Activated naive CD4-positive, alpha-beta T cell treated with anti-CD3 and anti-CD28 coated beads, Interleukin-2, amount 10 ng/mL, durations not matched to agents 7 days and 5 days (primary cell): ENCODE data around the gene LGALSL.

Experiments used
- CTCF ChIA-PET: fragments of 350-600 bp; sonication (Branson Sonifier 250); formaldehyde crosslinking; loops from one replicate; lab custom pipeline; 2021; ENCODE audit warnings: antibody characterized with exemption; lab: Charles Lee
- DNase-seq: peaks from one replicate; pipeline ENCODE4 v3.0.0-alpha.2; 2020
- H3K27ac Mint-ChIP-seq: one replicate; pipeline ENCODE4 v1.8.0; 2021; ENCODE audit warnings: mild to moderate bottlenecking, moderate library complexity, mixed read lengths
- H3K27me3 Mint-ChIP-seq: one replicate; pipeline ENCODE4 v1.8.0; 2021; ENCODE audit warnings: mild to moderate bottlenecking, mixed read lengths
- H3K36me3 Mint-ChIP-seq: one replicate; pipeline ENCODE4 v1.8.0; 2021; ENCODE audit warnings: mixed read lengths
- H3K4me1 Mint-ChIP-seq: one replicate; pipeline ENCODE4 v1.8.0; 2021; ENCODE audit warnings: mixed read lengths
- H3K4me3 Mint-ChIP-seq: one replicate; pipeline ENCODE4 v1.8.0; 2021; ENCODE audit warnings: mild to moderate bottlenecking, moderate library complexity, mixed read lengths
- H3K9me3 Mint-ChIP-seq: one replicate; pipeline ENCODE4 v1.8.0; 2021; ENCODE audit warnings: mixed read lengths

LGALSL gene

GRCh38 chr2:64455545-64455944, 1.6 kb downstream of the LGALSL start:
- CTCF ChIA-PET: interaction anchor here (1.2 to 2.2 kb wide), 2 partner anchors 33 to 131 kb away, joined by 4 to 10 read pairs; no protein-coding TSS in a partner anchor
- peaks cover 55% of the 10 kb centered on the region for H3K27me3 Mint-ChIP-seq
- no peaks in the 10 kb centered on the region for H3K9me3 Mint-ChIP-seq
- no peaks in the 10 kb centered on the region for H3K36me3 Mint-ChIP-seq
- peaks cover 12% of the 10 kb centered on the region for H3K4me1 Mint-ChIP-seq
- DNase-seq: no peak
- peak overlapping the region; percentile 72 for H3K4me3 Mint-ChIP-seq
- no peak overlapping the region for H3K27ac Mint-ChIP-seq

DNA sequence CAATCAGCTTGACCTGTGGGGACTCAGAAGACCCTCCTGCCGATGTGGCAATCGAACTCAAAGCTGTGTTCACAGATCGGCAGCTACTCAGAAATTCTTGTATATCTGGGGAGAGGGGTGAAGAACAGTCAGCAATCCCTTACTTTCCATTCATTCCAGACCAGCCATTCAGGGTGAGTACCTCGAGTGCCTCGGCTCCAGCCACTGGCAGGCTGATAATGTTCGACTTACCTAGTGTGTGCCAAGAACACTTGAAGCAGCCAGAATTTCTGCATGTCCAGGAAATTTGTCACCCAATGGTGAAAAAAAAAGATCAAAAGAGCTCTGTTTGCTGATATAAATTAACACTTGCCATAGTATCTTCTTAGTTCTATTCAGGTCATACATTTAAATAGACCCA, 2.3 kb downstream of the LGALSL start:
- no peak for DNase-seq
- Mint-ChIP-seq H3K9me3 (no peaks in the 10 kb centered on the region), H3K27ac (no peak overlapping the region), H3K4me3 (no peak overlapping the region), H3K4me1 (peaks cover 12% of the 10 kb centered on the region), H3K36me3 (no peaks in the 10 kb centered on the region), H3K27me3 (peaks cover 53% of the 10 kb centered on the region)
- CTCF ChIA-PET: interaction anchor here (0.6 to 2.2 kb wide), 5 partner anchors 10 to 130 kb away, joined by 3 to 10 read pairs (median 4); no protein-coding TSS in a partner anchor

GRCh38 chr2:64457524-64457923, 3.6 kb downstream of the LGALSL start:
- Mint-ChIP-seq H3K36me3 (no peaks in the 10 kb centered on the region), H3K9me3 (no peaks in the 10 kb centered on the region), H3K27me3 (peaks cover 43% of the 10 kb centered on the region), H3K27ac (no peak overlapping the region), H3K4me3 (no peak overlapping the region), H3K4me1 (peaks cover 12% of the 10 kb centered on the region)
- CTCF ChIA-PET: interaction anchor here (0.8 to 4.1 kb wide), 5 partner anchors 9 to 126 kb away, joined by 3 to 28 read pairs (median 7); no protein-coding TSS in a partner anchor
- DNase-seq: no peak

GRCh38 chr2:64459575-64459974, 5.6 kb downstream of the LGALSL start:
- CTCF ChIA-PET: interaction anchor here (1.0 to 4.1 kb wide), 2 partner anchors 29 to 410 kb away, joined by 3 to 28 read pairs; no protein-coding TSS in a partner anchor
- Mint-ChIP-seq H3K27ac (no peak overlapping the region), H3K4me1 (peaks cover 9% of the 10 kb centered on the region), H3K9me3 (no peaks in the 10 kb centered on the region), H3K4me3 (no peak overlapping the region), H3K27me3 (peaks cover 32% of the 10 kb centered on the region), H3K36me3 (no peaks in the 10 kb centered on the region)
- no peak for DNase-seq

GRCh38 chr2:64460330-64460729, 6.4 kb downstream of the LGALSL start:
- Mint-ChIP-seq H3K4me3 (no peak overlapping the region), H3K27ac (no peak overlapping the region), H3K27me3 (peaks cover 25% of the 10 kb centered on the region), H3K9me3 (no peaks in the 10 kb centered on the region), H3K36me3 (no peaks in the 10 kb centered on the region), H3K4me1 (peaks cover 4% of the 10 kb centered on the region)
- CTCF ChIA-PET: interaction anchor here (4.1 kb wide), 1 partner anchor 28 kb away, joined by 28 read pairs; no protein-coding TSS in a partner anchor
- no peak for DNase-seq

DNA sequence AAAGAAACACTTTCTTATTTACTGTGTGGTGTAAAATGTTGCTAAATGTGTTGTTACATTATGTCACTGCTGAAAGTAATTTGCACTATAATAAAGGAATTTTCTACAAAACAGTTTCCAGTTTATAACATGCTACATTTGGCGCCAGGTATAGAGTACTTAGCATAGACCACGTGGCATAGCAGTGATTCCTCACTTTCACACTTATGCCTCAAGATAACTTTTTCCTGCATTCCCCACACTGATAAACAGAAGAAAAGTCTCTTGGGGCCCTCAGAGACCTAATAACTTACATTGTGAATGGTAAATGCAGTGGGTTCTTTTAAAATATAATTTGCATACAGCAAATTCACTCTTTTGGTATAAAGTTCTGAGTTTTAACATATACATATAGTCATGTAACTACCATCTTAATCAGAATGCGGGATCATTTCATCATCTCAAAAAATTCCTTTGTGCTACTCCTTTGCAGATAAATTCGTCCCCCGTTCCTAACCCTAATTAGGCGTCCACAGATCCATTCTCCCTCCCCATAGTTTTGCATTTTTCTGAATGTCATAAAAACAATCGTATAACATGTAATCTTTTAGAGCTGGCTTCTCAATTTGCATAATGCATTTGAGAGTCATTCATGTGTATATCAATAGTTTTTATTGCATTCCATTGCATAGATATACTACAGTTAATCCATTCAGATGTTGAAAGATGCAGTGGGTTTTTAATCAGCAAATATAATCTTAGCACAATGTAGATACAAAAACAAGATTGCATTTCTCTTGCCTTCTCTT, 7.5 kb downstream of the LGALSL start:
- no peaks in the 10 kb centered on the region for H3K36me3 Mint-ChIP-seq
- no peaks in the 10 kb centered on the region for H3K9me3 Mint-ChIP-seq
- no peak overlapping the region for H3K4me3 Mint-ChIP-seq
- CTCF ChIA-PET: interaction anchor here (0.7 to 4.1 kb wide), 2 partner anchors 27 to 415 kb away, joined by 3 to 28 read pairs; no protein-coding TSS in a partner anchor
- H3K27ac Mint-ChIP-seq: no peak overlapping the region
- peaks cover 16% of the 10 kb centered on the region for H3K27me3 Mint-ChIP-seq
- DNase-seq: no peak
- no peaks in the 10 kb centered on the region for H3K4me1 Mint-ChIP-seq

- H3K27me3 Mint-ChIP-seq: peaks cover 12% of the 10 kb centered on the region
- H3K4me1 Mint-ChIP-seq: no peaks in the 10 kb centered on the region
- no peak overlapping the region for H3K4me3 Mint-ChIP-seq
- DNase-seq: no peak
- no peaks in the 10 kb centered on the region for H3K9me3 Mint-ChIP-seq
- no peak overlapping the region for H3K27ac Mint-ChIP-seq
- CTCF ChIA-PET: interaction anchor here (0.7 to 0.8 kb wide), 2 partner anchors 26 to 414 kb away, joined by 3 to 4 read pairs; no protein-coding TSS in a partner anchor
- no peaks in the 10 kb centered on the region for H3K36me3 Mint-ChIP-seq
Measured at GRCh38 chr2:64462171-64462570, 8.2 kb downstream of the LGALSL start.

DNA sequence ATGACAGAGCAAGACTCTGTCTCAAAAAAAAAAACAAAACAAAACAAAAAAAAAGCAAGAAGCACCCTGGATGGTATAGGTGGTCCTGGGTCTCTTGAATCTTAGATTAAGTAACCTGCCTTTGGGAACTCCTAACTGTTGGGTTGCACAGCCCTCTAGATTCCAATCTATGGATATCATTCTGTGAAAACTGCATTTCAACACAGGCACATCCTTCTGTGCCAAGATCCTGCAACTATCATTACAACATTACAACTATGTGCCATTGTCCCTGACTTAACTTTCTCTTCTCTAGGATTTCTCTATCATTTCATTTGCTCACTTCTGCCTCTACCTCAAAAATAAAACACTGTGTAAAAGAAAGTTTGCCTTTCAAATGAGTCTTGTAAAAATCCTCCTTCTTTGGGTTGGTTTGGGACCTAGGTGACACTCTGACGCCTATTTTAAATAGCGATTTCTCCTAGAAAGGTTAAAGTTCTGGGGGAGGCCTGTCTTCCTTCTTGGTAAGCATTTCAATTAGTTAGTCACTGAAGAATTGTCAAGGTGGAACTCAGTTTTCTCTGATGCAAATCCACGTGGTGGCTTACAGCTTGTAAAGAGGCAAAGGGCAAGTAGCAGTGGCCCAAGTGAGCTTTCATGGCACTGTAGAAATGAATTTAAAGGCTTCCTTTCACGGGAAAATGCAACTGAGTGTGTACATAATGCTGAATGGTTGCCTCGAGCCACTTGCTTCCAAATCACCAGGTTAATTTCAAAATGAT, 9.2 kb downstream of the LGALSL start:
- peaks cover 13% of the 10 kb centered on the region for H3K27me3 Mint-ChIP-seq
- no peak overlapping the region for H3K27ac Mint-ChIP-seq
- CTCF ChIA-PET: interaction anchor here (0.7 to 1.6 kb wide), 3 partner anchors 23 to 132 kb away, joined by 3 to 4 read pairs (median 4); no protein-coding TSS in a partner anchor
- no peaks in the 10 kb centered on the region for H3K36me3 Mint-ChIP-seq
- H3K4me3 Mint-ChIP-seq: no peak overlapping the region
- H3K4me1 Mint-ChIP-seq: no peaks in the 10 kb centered on the region
- DNase-seq: no peak
- H3K9me3 Mint-ChIP-seq: no peaks in the 10 kb centered on the region

DNA sequence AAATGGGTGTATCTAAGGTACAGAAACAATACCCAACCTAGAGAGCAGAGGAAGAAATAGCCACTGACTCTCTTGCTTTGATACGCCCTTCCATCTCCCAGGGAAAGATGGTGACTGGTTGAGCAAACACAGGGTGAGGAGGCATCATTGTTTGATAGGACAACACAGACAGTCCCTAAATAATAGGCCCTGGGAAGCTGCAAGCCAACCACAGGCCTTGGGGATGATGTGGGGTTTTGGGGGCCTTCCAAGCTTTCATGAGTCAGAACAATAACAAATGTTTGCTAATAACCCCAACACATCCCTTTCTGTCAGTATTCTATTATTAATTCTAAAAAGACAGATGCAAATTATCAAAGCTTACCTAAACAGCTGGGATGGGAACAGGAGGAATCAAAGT, 9.8 kb downstream of the LGALSL start:
- Mint-ChIP-seq H3K36me3 (no peaks in the 10 kb centered on the region), H3K4me3 (no peak overlapping the region), H3K27ac (no peak overlapping the region), H3K9me3 (no peaks in the 10 kb centered on the region), H3K4me1 (no peaks in the 10 kb centered on the region), H3K27me3 (peaks cover 10% of the 10 kb centered on the region)
- CTCF ChIA-PET: interaction anchor here (0.7 to 1.6 kb wide), 2 partner anchors 23 to 133 kb away, joined by 3 to 4 read pairs; no protein-coding TSS in a partner anchor
- no peak for DNase-seq

DNA sequence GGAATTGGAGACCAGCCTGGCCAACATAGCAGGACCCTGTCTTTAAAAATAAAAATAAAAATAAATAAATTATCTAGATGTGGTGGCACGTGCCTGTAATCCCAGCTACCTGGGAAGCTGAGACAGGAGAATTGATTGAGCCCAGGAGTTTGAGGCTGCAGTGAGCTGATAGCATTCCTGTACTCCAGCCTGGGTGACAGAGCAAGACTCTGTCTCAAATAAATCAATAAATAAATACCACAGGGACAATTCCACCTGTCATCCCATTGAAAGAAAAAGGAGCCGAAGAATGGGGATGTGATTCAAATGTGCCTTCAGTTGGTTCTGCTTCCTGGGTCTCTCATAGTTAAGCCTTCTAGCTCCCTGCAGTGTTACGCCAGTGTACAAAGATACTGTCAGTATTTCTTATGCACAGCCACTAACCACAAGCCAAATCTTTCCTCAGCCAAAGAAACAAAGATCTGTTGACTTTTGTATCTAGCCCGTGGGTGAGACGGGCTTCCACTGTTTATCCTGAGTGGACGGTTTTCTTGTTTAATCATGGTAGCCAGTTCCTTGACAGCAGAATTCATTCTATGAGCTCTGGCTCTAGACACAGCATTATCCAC, 12.6 kb downstream of the LGALSL start:
- Mint-ChIP-seq H3K27me3 (peaks cover 7% of the 10 kb centered on the region), H3K27ac (no peak overlapping the region), H3K4me3 (no peak overlapping the region), H3K4me1 (no peaks in the 10 kb centered on the region), H3K9me3 (no peaks in the 10 kb centered on the region), H3K36me3 (no peaks in the 10 kb centered on the region)
- DNase-seq: no peak
- CTCF ChIA-PET: interaction anchor here (1.2 kb wide), 1 partner anchor 9 kb away, joined by 8 read pairs; no protein-coding TSS in a partner anchor

GRCh38 chr2:64467096-64467843, 13.3 kb downstream of the LGALSL start:
- no peaks in the 10 kb centered on the region for H3K4me1 Mint-ChIP-seq
- no peak overlapping the region for H3K4me3 Mint-ChIP-seq
- no peaks in the 10 kb centered on the region for H3K9me3 Mint-ChIP-seq
- no peak for DNase-seq
- peaks cover 7% of the 10 kb centered on the region for H3K27me3 Mint-ChIP-seq
- CTCF ChIA-PET: interaction anchor here (0.6 kb wide), 1 partner anchor 763 kb away, joined by 3 read pairs; no protein-coding TSS in a partner anchor
- H3K36me3 Mint-ChIP-seq: no peaks in the 10 kb centered on the region
- no peak overlapping the region for H3K27ac Mint-ChIP-seq

- Mint-ChIP-seq H3K36me3 (no peaks in the 10 kb centered on the region), H3K4me1 (peaks cover 7% of the 10 kb centered on the region), H3K4me3 (no peak overlapping the region), H3K9me3 (no peaks in the 10 kb centered on the region), H3K27ac (no peak overlapping the region), H3K27me3 (peaks cover 12% of the 10 kb centered on the region)
- no peak for DNase-seq
- CTCF ChIA-PET: interaction anchor here (3.2 kb wide), 1 partner anchor 18 kb away, joined by 9 read pairs; no protein-coding TSS in a partner anchor
Measured at GRCh38 chr2:64469261-64469660, 15.3 kb downstream of the LGALSL start.

DNA sequence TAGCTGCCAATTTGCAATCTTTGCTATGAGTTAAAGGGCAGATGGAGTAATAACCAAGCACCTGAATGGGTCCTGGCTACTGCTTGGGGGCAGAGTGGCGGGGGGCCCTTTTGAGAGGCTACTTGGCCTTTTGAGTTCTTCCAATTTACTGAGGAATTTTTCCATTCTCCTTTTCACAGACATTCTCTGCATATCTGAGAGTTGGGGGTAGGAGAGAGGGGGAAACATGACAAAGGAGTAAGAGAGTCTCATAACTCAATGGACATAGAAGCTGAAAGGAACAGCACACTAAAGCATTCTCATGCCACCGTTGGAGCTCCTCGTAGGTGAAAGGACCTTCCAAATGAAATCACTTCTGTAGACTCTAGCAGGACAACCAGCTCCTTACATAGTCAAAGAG, 16.1 kb downstream of the LGALSL start:
- DNase-seq: no peak
- H3K9me3 Mint-ChIP-seq: no peaks in the 10 kb centered on the region
- no peak overlapping the region for H3K27ac Mint-ChIP-seq
- no peak overlapping the region for H3K4me3 Mint-ChIP-seq
- H3K36me3 Mint-ChIP-seq: no peaks in the 10 kb centered on the region
- peaks cover 13% of the 10 kb centered on the region for H3K4me1 Mint-ChIP-seq
- H3K27me3 Mint-ChIP-seq: peaks cover 16% of the 10 kb centered on the region
- CTCF ChIA-PET: interaction anchor here (1.7 to 3.2 kb wide), 2 partner anchors 18 to 139 kb away, joined by 7 to 9 read pairs; no protein-coding TSS in a partner anchor
